HEK293 (cell line): ENCODE measurements around the gene ACSS1.

Source experiments
- CTCF ChIA-PET: fragments of 350-600 bp; formaldehyde crosslinking; extraction: SDS; loops from one replicate; lab custom pipeline; 2021; ENCODE audit warnings: antibody characterized with exemption; lab: Yijun Ruan, JAX
- POLR2A ChIA-PET: fragments of 300-600 bp; formaldehyde crosslinking; extraction: SDS; loops from one replicate; lab custom pipeline; 2020; ENCODE audit warnings: antibody characterized with exemption, inconsistent platforms; lab: Yijun Ruan, JAX
- H3K27ac ChIP-seq: fragments of 200-500 bp; sonication (Bioruptor generic); 2 replicates; pipeline ENCODE4 v1.5.1; 2014; ENCODE audit warnings: low read depth, low read length, control low read depth, inconsistent platforms; ENCODE audit errors: extremely low read depth
- H3K36me3 ChIP-seq, 2 experiments: fragments of 200-500 bp in 1 of 2; sonication (Bioruptor generic) in 1 of 2; 1 replicate in 1 of 2; 2 replicates in 1 of 2; pipeline ENCODE4 v1.5.1; 2014 to 2017; ENCODE audit warnings: inconsistent platforms in 2 of 2, low read length in 2 of 2; ENCODE audit not compliant: control insufficient read depth in 2 of 2, insufficient read depth in 1 of 2
- H3K4me1 ChIP-seq: fragments of 200-500 bp; sonication (Bioruptor generic); 2 replicates; pipeline ENCODE4 v1.5.1; 2014; ENCODE audit warnings: mild to moderate bottlenecking, low read length, inconsistent platforms; ENCODE audit not compliant: control insufficient read depth, insufficient read depth
- H3K4me3 ChIP-seq: 2 replicates; pipeline ENCODE4 v1.5.1; 2011; ENCODE audit warnings: low read depth, mild to moderate bottlenecking, control low read depth, low read length, moderate library complexity
- H3K9me3 ChIP-seq: fragments of 200-500 bp; sonication (Bioruptor generic); 2 replicates; pipeline ENCODE4 v1.5.1; 2014; ENCODE audit warnings: low read depth, low read length, inconsistent platforms; ENCODE audit not compliant: control insufficient read depth, insufficient read depth
- GLI2 ChIP-seq: fragments of 450-650 bp; formaldehyde crosslinking; IDR thresholded peaks from 2 replicates; pipeline ENCODE4; 2017; ENCODE audit warnings: missing biosample characterization, missing genetic modification characterization, low read depth, borderline replicate concordance
- GLIS1 ChIP-seq: fragments of 450-650 bp; formaldehyde crosslinking; IDR thresholded peaks from 2 replicates; pipeline ENCODE4 v1.5.1; 2016; ENCODE audit warnings: missing biosample characterization, missing genetic modification characterization
- PRDM10 ChIP-seq: fragments of 450-650 bp; formaldehyde crosslinking; IDR thresholded peaks from 2 replicates; pipeline ENCODE4 v1.5.1; 2016; ENCODE audit warnings: missing biosample characterization, missing genetic modification characterization
- SETDB1 ChIP-seq: IDR thresholded peaks from one replicate; pipeline ENCODE4 v1.6.1; 2017; ENCODE audit warnings: mild to moderate bottlenecking, low read length, moderate library complexity, mixed read lengths; ENCODE audit not compliant: insufficient read length
- WT1 ChIP-seq: fragments of 450-650 bp; formaldehyde crosslinking; IDR thresholded peaks from 2 replicates; pipeline ENCODE4 v1.5.1; 2016; ENCODE audit warnings: missing biosample characterization, missing genetic modification characterization
- YY1 ChIP-seq: fragments of 450-650 bp; formaldehyde crosslinking; IDR thresholded peaks from 2 replicates; pipeline ENCODE4 v1.5.1; 2018; ENCODE audit warnings: missing biosample characterization, missing genetic modification characterization
- ZBTB20 ChIP-seq: fragments of 450-650 bp; formaldehyde crosslinking; IDR thresholded peaks from 2 replicates; pipeline ENCODE4 v1.5.1; 2016; ENCODE audit warnings: missing biosample characterization, missing genetic modification characterization
- ZBTB7A ChIP-seq: fragments of 450-650 bp; formaldehyde crosslinking; IDR thresholded peaks from 2 replicates; pipeline ENCODE4 v1.5.1; 2016; ENCODE audit warnings: low read depth, missing biosample characterization, missing genetic modification characterization
- ZFP69B ChIP-seq: fragments of 450-650 bp; formaldehyde crosslinking; IDR thresholded peaks from 2 replicates; pipeline ENCODE4 v1.5.1; 2016; ENCODE audit warnings: missing biosample characterization, missing genetic modification characterization
- ZNF16 ChIP-seq: fragments of 450-650 bp; formaldehyde crosslinking; IDR thresholded peaks from 2 replicates; pipeline ENCODE4 v1.5.1; 2016; ENCODE audit warnings: low read depth, missing biosample characterization, missing genetic modification characterization
- ZNF223 ChIP-seq: fragments of 450-650 bp; formaldehyde crosslinking; IDR thresholded peaks from 2 replicates; pipeline ENCODE4 v1.5.1; 2016; ENCODE audit warnings: missing biosample characterization, missing genetic modification characterization
- ZNF24 ChIP-seq: fragments of 450-650 bp; formaldehyde crosslinking; IDR thresholded peaks from 2 replicates; pipeline ENCODE4 v1.5.1; 2016; ENCODE audit warnings: missing biosample characterization, missing genetic modification characterization
- ZNF248 ChIP-seq: fragments of 450-650 bp; formaldehyde crosslinking; IDR thresholded peaks from 2 replicates; pipeline ENCODE4 v1.5.1; 2017; ENCODE audit warnings: missing biosample characterization, missing genetic modification characterization
- ZNF274 ChIP-seq, 2 experiments: fragments of 200-500 bp in 1 of 2; fragments of 450-650 bp in 1 of 2; sonication (Bioruptor generic) in 1 of 2; formaldehyde crosslinking in 1 of 2; IDR thresholded peaks; 2 replicates each; pipeline versions ENCODE4 v1.5.1 to v1.6.1; 2014 to 2016; ENCODE audit warnings: borderline replicate concordance in 1 of 2, inconsistent platforms in 1 of 2, low read length in 1 of 2, missing biosample characterization in 1 of 2, missing genetic modification characterization in 1 of 2
- ZNF324 ChIP-seq: fragments of 450-650 bp; formaldehyde crosslinking; IDR thresholded peaks from 2 replicates; pipeline ENCODE4 v1.5.1; 2016; ENCODE audit warnings: missing biosample characterization, missing genetic modification characterization
- ZNF514 ChIP-seq: fragments of 450-650 bp; formaldehyde crosslinking; IDR thresholded peaks from 2 replicates; pipeline ENCODE4 v1.5.1; 2016; ENCODE audit warnings: missing biosample characterization, missing genetic modification characterization
- ZNF544 ChIP-seq: fragments of 450-650 bp; formaldehyde crosslinking; IDR thresholded peaks from 2 replicates; pipeline ENCODE4 v1.5.0; 2017; ENCODE audit warnings: missing biosample characterization, missing genetic modification characterization
- ZNF548 ChIP-seq: fragments of 450-650 bp; formaldehyde crosslinking; IDR thresholded peaks from 2 replicates; pipeline ENCODE4 v1.5.1; 2016; ENCODE audit warnings: missing biosample characterization, missing genetic modification characterization
- ZNF626 ChIP-seq: fragments of 450-650 bp; sonication (Bioruptor Pico); formaldehyde crosslinking; IDR thresholded peaks from 2 replicates; pipeline ENCODE4 v1.5.1; 2018; ENCODE audit warnings: missing biosample characterization, missing genetic modification characterization, inconsistent platforms
- ZNF776 ChIP-seq: fragments of 450-650 bp; formaldehyde crosslinking; IDR thresholded peaks from 2 replicates; pipeline ENCODE4 v1.5.0; 2017; ENCODE audit warnings: missing biosample characterization, missing genetic modification characterization, borderline replicate concordance
- ZSCAN18 ChIP-seq: fragments of 450-650 bp; formaldehyde crosslinking; IDR thresholded peaks from 2 replicates; pipeline ENCODE4 v1.5.1; 2016; ENCODE audit warnings: missing biosample characterization, missing genetic modification characterization
- TF ChIP-seq, protein P1 (sequence below): fragments of 450-650 bp; formaldehyde crosslinking; IDR thresholded peaks from 2 replicates; pipeline ENCODE4 v1.5.1; 2016; ENCODE audit warnings: missing biosample characterization, missing genetic modification characterization
- TF ChIP-seq, protein P2 (sequence below): fragments of 450-650 bp; formaldehyde crosslinking; IDR thresholded peaks from 2 replicates; pipeline ENCODE4 v1.5.1; 2016; ENCODE audit warnings: missing biosample characterization, missing genetic modification characterization

ACSS1 gene

GRCh38 chr20:24960861-24961260, 97.1 kb downstream of the ACSS1 start:
- TF ChIP-seq ZNF544 (no peak), ZNF274 (IDR thresholded peaks at IDR 0.05; ENCODE audit: low read length) (no peak), ZNF274 (tag by site-specific recombination; IDR thresholded peaks at IDR 0.05; ENCODE audit: borderline replicate concordance) (no peak), ZNF24 (no peak), ZNF776 (tag by site-specific recombination) (no peak), ZNF248 (tag by site-specific recombination) (no peak), ZNF514 (tag by site-specific recombination) (no peak), ZNF548 (no peak), ZBTB7A (tag by site-specific recombination) (no peak), ZNF16 (tag by site-specific recombination) (no peak)
- TF ChIP-seq, all 188 proteins: peak for 0
- no peak overlapping the region for H3K4me3 ChIP-seq
- ChIA-PET POLR2A (no interaction called here), CTCF (interaction anchor here (0.6 kb wide), 1 partner anchor 220 kb away, joined by 3 read pairs; no protein-coding TSS in a partner anchor)
- peaks cover 0 to 74% of the 10 kb centered on the region in 2 experiments; a peak in 1 of 3 replicates for H3K36me3 ChIP-seq
- H3K9me3 ChIP-seq = no peaks in the 10 kb centered on the region
- H3K4me1 ChIP-seq = no peaks in the 10 kb centered on the region
- no peak overlapping the region for H3K27ac ChIP-seq

GRCh38 chr20:24960302-24960801, 97.6 kb downstream of the ACSS1 start:
- POLR2A ChIA-PET = no interaction called here

GRCh38 chr20:24959591-24960301, 98.2 kb downstream of the ACSS1 start:
- Histone ChIP-seq H3K4me1 (no peaks in the 10 kb centered on the region), H3K27ac (no peak overlapping the region), H3K9me3 (no peaks in the 10 kb centered on the region), H3K36me3 (peaks cover 0 to 63% of the 10 kb centered on the region in 2 experiments; a peak in 1 of 3 replicates), H3K4me3 (no peak overlapping the region)
- POLR2A ChIA-PET = no interaction called here
- CTCF ChIA-PET = no interaction called here
- TF ChIP-seq ZNF223 (tag by site-specific recombination) = no peak
- TF ChIP-seq ZNF324 (tag by site-specific recombination) = no peak
- TF ChIP-seq ZNF626 (tag by site-specific recombination) = no peak
- no peak for TF ChIP-seq SETDB1
- TF ChIP-seq, protein P1, sequence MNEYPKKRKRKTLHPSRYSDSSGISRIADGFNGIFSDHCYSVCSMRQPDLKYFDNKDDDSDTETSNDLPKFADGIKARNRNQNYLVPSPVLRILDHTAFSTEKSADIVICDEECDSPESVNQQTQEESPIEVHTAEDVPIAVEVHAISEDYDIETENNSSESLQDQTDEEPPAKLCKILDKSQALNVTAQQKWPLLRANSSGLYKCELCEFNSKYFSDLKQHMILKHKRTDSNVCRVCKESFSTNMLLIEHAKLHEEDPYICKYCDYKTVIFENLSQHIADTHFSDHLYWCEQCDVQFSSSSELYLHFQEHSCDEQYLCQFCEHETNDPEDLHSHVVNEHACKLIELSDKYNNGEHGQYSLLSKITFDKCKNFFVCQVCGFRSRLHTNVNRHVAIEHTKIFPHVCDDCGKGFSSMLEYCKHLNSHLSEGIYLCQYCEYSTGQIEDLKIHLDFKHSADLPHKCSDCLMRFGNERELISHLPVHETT (tag by site-specific recombination) = no peak
- TF ChIP-seq YY1 (tag by site-specific recombination) = no peak
- TF ChIP-seq, protein P2, sequence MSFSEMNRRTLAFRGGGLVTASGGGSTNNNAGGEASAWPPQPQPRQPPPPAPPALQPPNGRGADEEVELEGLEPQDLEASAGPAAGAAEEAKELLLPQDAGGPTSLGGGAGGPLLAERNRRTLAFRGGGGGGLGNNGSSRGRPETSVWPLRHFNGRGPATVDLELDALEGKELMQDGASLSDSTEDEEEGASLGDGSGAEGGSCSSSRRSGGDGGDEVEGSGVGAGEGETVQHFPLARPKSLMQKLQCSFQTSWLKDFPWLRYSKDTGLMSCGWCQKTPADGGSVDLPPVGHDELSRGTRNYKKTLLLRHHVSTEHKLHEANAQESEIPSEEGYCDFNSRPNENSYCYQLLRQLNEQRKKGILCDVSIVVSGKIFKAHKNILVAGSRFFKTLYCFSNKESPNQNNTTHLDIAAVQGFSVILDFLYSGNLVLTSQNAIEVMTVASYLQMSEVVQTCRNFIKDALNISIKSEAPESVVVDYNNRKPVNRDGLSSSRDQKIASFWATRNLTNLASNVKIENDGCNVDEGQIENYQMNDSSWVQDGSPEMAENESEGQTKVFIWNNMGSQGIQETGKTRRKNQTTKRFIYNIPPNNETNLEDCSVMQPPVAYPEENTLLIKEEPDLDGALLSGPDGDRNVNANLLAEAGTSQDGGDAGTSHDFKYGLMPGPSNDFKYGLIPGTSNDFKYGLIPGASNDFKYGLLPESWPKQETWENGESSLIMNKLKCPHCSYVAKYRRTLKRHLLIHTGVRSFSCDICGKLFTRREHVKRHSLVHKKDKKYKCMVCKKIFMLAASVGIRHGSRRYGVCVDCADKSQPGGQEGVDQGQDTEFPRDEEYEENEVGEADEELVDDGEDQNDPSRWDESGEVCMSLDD = no peak
- TF ChIP-seq ZSCAN18 = no peak
- TF ChIP-seq ZNF24 = no peak
- TF ChIP-seq ZBTB20 (tag by site-specific recombination) = no peak
- no peak for TF ChIP-seq GLI2
- TF ChIP-seq PRDM10 (tag by site-specific recombination) = no peak

More at GRCh38 chr20:24960302-24960801, 97.6 kb downstream of the ACSS1 start:
- no peaks in the 10 kb centered on the region for H3K4me1 ChIP-seq
- no peaks in the 10 kb centered on the region for H3K9me3 ChIP-seq
- CTCF ChIA-PET = no interaction called here
- no peak overlapping the region for H3K4me3 ChIP-seq
- H3K27ac ChIP-seq = no peak overlapping the region
- H3K36me3 ChIP-seq = peaks cover 0 to 69% of the 10 kb centered on the region in 2 experiments; a peak in 1 of 3 replicates
- 0 out of 2 replicates have a peak, but pooled peaks have one; percentile 22 for TF ChIP-seq GLIS1 (tag by site-specific recombination)
- TF ChIP-seq WT1 (tag by site-specific recombination) = no peak
- TF ChIP-seq ZFP69B = no peak
